Lower lobe of right lung (tissue), 2 donors: ENCODE measurements around the gene UBL3. TPM values are rescaled to one million over a fixed set of nuclear protein-coding genes. Genes with fewer than 3 reads are reported as not detected.
A peak's percentile ranks its signal among the peaks of the same experiment; 100 is the strongest.

Source experiments
- ATAC-seq, 2 donors: fragments of 200-7000 bp; cut with Tn5 transposase; one replicate each; pipeline ENCODE4 v1.9.1; 2020 to 2022; ENCODE audit warnings: mild to moderate bottlenecking in 2 of 2, moderate library complexity in 2 of 2
- DNase-seq: peaks from one replicate; pipeline ENCODE4 v3.0.0-alpha.2; 2020
- H3K27ac ChIP-seq: fragments of 200-600 bp; one replicate; pipeline ENCODE4 v1.8.0; 2022
- H3K27me3 ChIP-seq: fragments of 200-600 bp; one replicate; pipeline ENCODE4 v1.8.0; 2022; ENCODE audit warnings: low read depth
- H3K36me3 ChIP-seq: fragments of 200-600 bp; one replicate; pipeline ENCODE4 v1.8.0; 2022; ENCODE audit warnings: mild to moderate bottlenecking
- H3K4me1 ChIP-seq: fragments of 200-600 bp; one replicate; pipeline ENCODE4 v1.8.0; 2022
- H3K4me3 ChIP-seq: fragments of 200-600 bp; one replicate; pipeline ENCODE4 v1.8.0; 2022; ENCODE audit warnings: mild to moderate bottlenecking
- H3K9me3 ChIP-seq: fragments of 200-600 bp; one replicate; pipeline ENCODE4 v1.8.0; 2022
- CTCF ChIP-seq: fragments of 200-600 bp; IDR thresholded peaks from one replicate; pipeline ENCODE4 v1.8.0; 2022; ENCODE audit warnings: antibody characterized with exemption, mild to moderate bottlenecking
- intact Hi-C: fragments of 100-400 bp; cut with DNase I; formaldehyde crosslinking; loops from one replicate; pipeline ENCODE4 v1.11.0; 2022
- total RNA-seq: library from RNA; stranded (reverse); fragmentation: NEBNext Ultra II Directional; extraction: Animal tissue kit (Norgen Biotek cat#: 25700); gene quantifications from one replicate; pipeline ENCODE4 v1.2.1, GENCODE V29; 2021
- donor health status: DM: no; HTN: yes; CAD: no; lungs with severe emphysema.

UBL3 gene
- total RNA-seq, 1 donor from 2014 or later = 49.5 TPM

GRCh38 chr13:29830000-29830399, 20.4 kb downstream of the UBL3 start:
- no peaks in the 10 kb centered on the region for H3K27me3 ChIP-seq
- no peak overlapping the region for H3K4me3 ChIP-seq
- H3K36me3 ChIP-seq = no peaks in the 10 kb centered on the region
- ATAC-seq = peak in 1 of 2 donors; percentile 42
- no peaks in the 10 kb centered on the region for H3K4me1 ChIP-seq
- H3K27ac ChIP-seq = no peak overlapping the region
- no peaks in the 10 kb centered on the region for H3K9me3 ChIP-seq
- DNase-seq = no peak
- intact Hi-C loops = no loop called here
- TF ChIP-seq CTCF = no peak

- H3K27me3 ChIP-seq = no peaks in the 10 kb centered on the region
- H3K4me1 ChIP-seq = peaks cover 26% of the 10 kb centered on the region
- H3K9me3 ChIP-seq = no peaks in the 10 kb centered on the region
- intact Hi-C loops = no loop called here
- H3K36me3 ChIP-seq = no peaks in the 10 kb centered on the region
- ATAC-seq (no peak), DNase-seq (no peak)
- TF ChIP-seq CTCF = no peak
- no peak overlapping the region for H3K27ac ChIP-seq
- H3K4me3 ChIP-seq = no peak overlapping the region
These were observed 31.3 kb downstream of the UBL3 start for GRCh38 chr13:29819143-29819542.

GRCh38 chr13:29817604-29818378, 32.6 kb downstream of the UBL3 start:
- Histone ChIP-seq H3K27ac (peak overlapping the region; percentile 8), H3K27me3 (no peaks in the 10 kb centered on the region), H3K4me1 (peaks cover 33% of the 10 kb centered on the region), H3K9me3 (no peaks in the 10 kb centered on the region), H3K4me3 (no peak overlapping the region), H3K36me3 (no peaks in the 10 kb centered on the region)
- DNase-seq (no peak), ATAC-seq (peak in 1 of 2 donors; percentile 34)
- TF ChIP-seq CTCF = no peak
- intact Hi-C loops = no loop called here

GRCh38 chr13:29816715-29817114, 33.7 kb downstream of the UBL3 start:
- intact Hi-C loops = no loop called here
- Histone ChIP-seq H3K4me1 (peaks cover 33% of the 10 kb centered on the region), H3K4me3 (no peak overlapping the region), H3K9me3 (no peaks in the 10 kb centered on the region), H3K27me3 (no peaks in the 10 kb centered on the region), H3K36me3 (no peaks in the 10 kb centered on the region), H3K27ac (no peak overlapping the region)
- no peak for ATAC-seq
- DNase-seq = no peak
- TF ChIP-seq CTCF = no peak

- no peak for ATAC-seq
- Histone ChIP-seq H3K36me3 (no peaks in the 10 kb centered on the region), H3K9me3 (no peaks in the 10 kb centered on the region), H3K27me3 (no peaks in the 10 kb centered on the region), H3K4me1 (peaks cover 45% of the 10 kb centered on the region), H3K4me3 (no peak overlapping the region), H3K27ac (no peak overlapping the region)
- DNase-seq = no peak
- TF ChIP-seq CTCF = no peak
- intact Hi-C loops = no loop called here
These were observed 35.1 kb downstream of the UBL3 start for GRCh38 chr13:29815336-29815735.
